MCF 10A (cell line): ENCODE results near the gene CDCA3. TPM values are rescaled to one million over a fixed set of nuclear protein-coding genes. Genes with fewer than 3 reads are reported as not detected.

ENCODE experiments used
- BruUV-seq: library from RNA; stranded (reverse); fragments of 400-500 nt; replicated peaks from 2 replicates; lab custom pipeline; 2021; lab: Mats Ljungman, UMichigan
- CTCF ChIA-PET: fragments of 300-600 bp; sonication (Branson Sonifier 250); formaldehyde crosslinking; extraction: SDS; loops from one replicate; lab custom pipeline; 2021; ENCODE audit warnings: antibody characterized with exemption, inconsistent platforms; lab: Yijun Ruan, JAX
- POLR2A ChIA-PET: fragments of 300-600, 350-650 bp; sonication (Branson Sonifier 250); formaldehyde crosslinking; extraction: SDS; loops from one replicate; lab custom pipeline; 2020; ENCODE audit warnings: antibody characterized with exemption, inconsistent platforms; lab: Yijun Ruan, JAX
- DNase-seq: peaks from one replicate; pipeline ENCODE4 v3.0.0-alpha.2; 2018; ENCODE audit not compliant: unreplicated experiment
- H3K27ac Mint-ChIP-seq: one replicate; pipeline ENCODE4 v1.8.0; 2022; ENCODE audit warnings: mild to moderate bottlenecking, low read depth, mixed read lengths; ENCODE audit not compliant: unreplicated experiment
- H3K27me3 Mint-ChIP-seq: one replicate; pipeline ENCODE4 v1.8.0; 2022; ENCODE audit warnings: mixed read lengths; ENCODE audit not compliant: insufficient read depth, unreplicated experiment
- H3K36me3 Mint-ChIP-seq: one replicate; pipeline ENCODE4 v1.8.0; 2022; ENCODE audit warnings: mild to moderate bottlenecking, moderate library complexity, mixed read lengths; ENCODE audit not compliant: insufficient read depth, unreplicated experiment
- H3K4me1 Mint-ChIP-seq: one replicate; pipeline ENCODE4 v1.8.0; 2022; ENCODE audit warnings: mixed read lengths; ENCODE audit not compliant: insufficient read depth, unreplicated experiment
- H3K4me3 Mint-ChIP-seq: one replicate; pipeline ENCODE4 v1.8.0; 2022; ENCODE audit warnings: mild to moderate bottlenecking, moderate library complexity, mixed read lengths; ENCODE audit not compliant: unreplicated experiment
- H3K9me3 Mint-ChIP-seq: one replicate; pipeline ENCODE4 v1.8.0; 2022; ENCODE audit warnings: mixed read lengths; ENCODE audit not compliant: unreplicated experiment
- CTCF ChIP-seq: fragments of 200-600 bp; IDR thresholded peaks from one replicate; pipeline ENCODE4 v1.8.0; 2022; ENCODE audit warnings: antibody characterized with exemption, mild to moderate bottlenecking; ENCODE audit not compliant: unreplicated experiment
- intact Hi-C: fragments of 100-400 bp; cut with micrococcal nuclease; formaldehyde crosslinking; loops from 2 replicates; pipeline ENCODE4 v1.14.1; 2022
- total RNA-seq: library from RNA; stranded (reverse); gene quantifications from 2 replicates; pipeline ENCODE4 v1.2.3, GENCODE V29; 2022

The CDCA3 gene
- total RNA-seq, 1 experiment from 2014 or later = 25.5 TPM

DNA sequence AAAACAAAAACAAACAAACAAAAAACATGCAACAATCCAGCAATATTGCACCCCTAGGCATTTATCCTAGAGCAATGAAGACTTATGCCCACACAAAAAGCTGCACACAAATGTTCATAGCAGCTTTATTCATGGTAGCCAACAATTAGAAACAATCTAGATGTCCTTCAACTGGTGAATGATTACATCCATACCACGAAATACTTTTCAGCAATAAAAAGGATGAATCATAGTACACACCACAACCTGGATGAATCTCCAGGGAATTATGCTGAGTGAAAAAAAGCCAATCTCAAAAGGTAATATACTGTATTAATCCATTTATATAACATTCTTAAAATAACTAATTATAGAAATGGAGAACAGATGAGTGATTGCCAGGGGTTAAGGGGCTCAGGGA lies 43.9 kb downstream of the CDCA3 start:
- Mint-ChIP-seq H3K36me3 (no peaks in the 10 kb centered on the region), H3K4me1 (no peaks in the 10 kb centered on the region), H3K4me3 (no peak overlapping the region), H3K9me3 (no peaks in the 10 kb centered on the region), H3K27me3 (peaks cover 25% of the 10 kb centered on the region), H3K27ac (no peak overlapping the region)
- no peak for TF ChIP-seq CTCF
- intact Hi-C loops = no loop called here
- ChIA-PET CTCF (interaction anchor here (1.8 kb wide), 1 partner anchor 18 kb away, joined by 5 read pairs; no protein-coding TSS in a partner anchor), POLR2A (no interaction called here)
- DNase-seq = no peak
- BruUV-seq = no TSS peak

- CTCF ChIA-PET = interaction anchor here (0.6 to 1.0 kb wide), 4 partner anchors 9 to 180 kb away, joined by 4 to 5 read pairs (median 4); no protein-coding TSS in a partner anchor
- POLR2A ChIA-PET = no interaction called here
- no peak for DNase-seq
- no peaks in the 10 kb centered on the region for H3K4me1 Mint-ChIP-seq
- H3K36me3 Mint-ChIP-seq = no peaks in the 10 kb centered on the region
- H3K27me3 Mint-ChIP-seq = peaks cover 26% of the 10 kb centered on the region
- BruUV-seq = no TSS peak
- H3K4me3 Mint-ChIP-seq = no peak overlapping the region
- no peak for TF ChIP-seq CTCF
- intact Hi-C loops = no loop called here
- no peak overlapping the region for H3K27ac Mint-ChIP-seq
- H3K9me3 Mint-ChIP-seq = no peaks in the 10 kb centered on the region
Measured at GRCh38 chr12:6799147-6799546, 51.9 kb downstream of the CDCA3 start.

Other genes with a start within 250 kb of the CDCA3 start
- gene CHD4, start 243.9 kb downstream of the CDCA3 start, total RNA-seq = 135 and 151 TPM in 2 replicates
- 2.5 and 2.7 TPM in 2 replicates for gene LPAR5, start 215.3 kb downstream of the CDCA3 start, total RNA-seq
- 0.30 and 2.5 TPM in 2 replicates for gene ACRBP, start 203.9 kb downstream of the CDCA3 start, total RNA-seq
- gene ING4, start 188.2 kb downstream of the CDCA3 start, total RNA-seq = 15.2 and 16.1 TPM in 2 replicates
- 62.8 and 70.8 TPM in 2 replicates for gene ZNF384, start 161.9 kb downstream of the CDCA3 start, total RNA-seq
- gene PIANP, start 150.5 kb downstream of the CDCA3 start, total RNA-seq = not detected in 2 replicates
- 55.5 and 61.3 TPM in 2 replicates for gene COPS7A, start 127.2 kb downstream of the CDCA3 start, total RNA-seq
- gene MLF2, start 98.1 kb downstream of the CDCA3 start, total RNA-seq = 151 and 162 TPM in 2 replicates
- 242 and 284 TPM in 2 replicates for gene PTMS, start 84.9 kb downstream of the CDCA3 start, total RNA-seq
- 0.58 and 1.0 TPM in 2 replicates for gene LAG3, start 78.8 kb downstream of the CDCA3 start, total RNA-seq
- gene CD4, start 61.8 kb downstream of the CDCA3 start, total RNA-seq = not detected in 2 replicates
- gene GPR162, start 29.5 kb downstream of the CDCA3 start, total RNA-seq = not detected in 2 replicates
- gene P3H3, start 22.9 kb downstream of the CDCA3 start, total RNA-seq = 0.47 and 1.3 TPM in 2 replicates
- gene GNB3, start 10.4 kb downstream of the CDCA3 start, total RNA-seq = 0.47 TPM in 1 of 2 replicates, not detected in the other
- gene USP5, start 864 bp upstream of the CDCA3 start, total RNA-seq = 62.5 and 80.2 TPM in 2 replicates
- 498 and 549 TPM in 2 replicates for gene TPI1, start 16.2 kb upstream of the CDCA3 start, total RNA-seq
- 9.2 and 10.8 TPM in 2 replicates for gene SPSB2, start 22.0 kb upstream of the CDCA3 start, total RNA-seq
- gene LRRC23, start 53.5 kb upstream of the CDCA3 start, total RNA-seq = 7.5 and 9.1 TPM in 2 replicates
- gene ENO2, start 63.3 kb upstream of the CDCA3 start, total RNA-seq = 0.30 and 2.1 TPM in 2 replicates
- 83.7 and 84.7 TPM in 2 replicates for gene ATN1, start 76.7 kb upstream of the CDCA3 start, total RNA-seq
- gene RNU7-1, start 92.5 kb upstream of the CDCA3 start, total RNA-seq = not detected in 2 replicates
- gene C12orf57, start 92.7 kb upstream of the CDCA3 start, total RNA-seq = 176 and 196 TPM in 2 replicates
- gene PTPN6, start 100.1 kb upstream of the CDCA3 start, total RNA-seq = 10.3 and 13.2 TPM in 2 replicates
- gene PHB2, start 119.4 kb upstream of the CDCA3 start, total RNA-seq = 249 and 305 TPM in 2 replicates
- gene EMG1, start 119.6 kb upstream of the CDCA3 start, total RNA-seq = 66.5 and 93.8 TPM in 2 replicates
- gene LPCAT3, start 167.2 kb upstream of the CDCA3 start, total RNA-seq = 14.4 and 15.4 TPM in 2 replicates
- gene C1S, start 209.4 kb upstream of the CDCA3 start, total RNA-seq = 6.0 and 11.5 TPM in 2 replicates
- 13.1 and 16.7 TPM in 2 replicates for gene C1R, start 241.2 kb upstream of the CDCA3 start, total RNA-seq